Spleen (tissue), 7 donors: Measurements from ENCODE around the gene OR6A2.

ENCODE experiments used
- CTCF ChIP-seq, 11 experiments: fragments of 200-600 bp in 7 of 11; fragments of 450-650 bp in 4 of 11; sonication (generic) in 4 of 11; IDR thresholded peaks in 8 of 11; conservative IDR thresholded peaks in 3 of 11; 1 replicate in 7 of 11; 2 replicates in 4 of 11; pipeline versions ENCODE4 v1.4.0 to v1.8.0; 2016 to 2021; ENCODE audit warnings: antibody characterized with exemption in 11 of 11, inconsistent platforms in 4 of 11, mild to moderate bottlenecking in 1 of 11
- POLR2A ChIP-seq, 3 donors: fragments of 450-650 bp; IDR thresholded peaks; one replicate each; pipeline ENCODE4 v1.5.1; 2017; ENCODE audit warnings: antibody characterized with exemption in 3 of 3, mild to moderate bottlenecking in 1 of 3
- POLR2AphosphoS5 ChIP-seq, 3 donors: sonication (generic); formaldehyde crosslinking; IDR thresholded peaks; one replicate each; pipeline ENCODE4 v1.5.1; 2017; ENCODE audit warnings: antibody characterized with exemption in 3 of 3
- donor health status: DM: no; HTN: no; CAD: no; lungs with moderate emphysema.
- donor health status: DM: no; HTN: no; CAD: no.
- donor health status: DM: no; HTN: no; CAD: no.

DNA sequence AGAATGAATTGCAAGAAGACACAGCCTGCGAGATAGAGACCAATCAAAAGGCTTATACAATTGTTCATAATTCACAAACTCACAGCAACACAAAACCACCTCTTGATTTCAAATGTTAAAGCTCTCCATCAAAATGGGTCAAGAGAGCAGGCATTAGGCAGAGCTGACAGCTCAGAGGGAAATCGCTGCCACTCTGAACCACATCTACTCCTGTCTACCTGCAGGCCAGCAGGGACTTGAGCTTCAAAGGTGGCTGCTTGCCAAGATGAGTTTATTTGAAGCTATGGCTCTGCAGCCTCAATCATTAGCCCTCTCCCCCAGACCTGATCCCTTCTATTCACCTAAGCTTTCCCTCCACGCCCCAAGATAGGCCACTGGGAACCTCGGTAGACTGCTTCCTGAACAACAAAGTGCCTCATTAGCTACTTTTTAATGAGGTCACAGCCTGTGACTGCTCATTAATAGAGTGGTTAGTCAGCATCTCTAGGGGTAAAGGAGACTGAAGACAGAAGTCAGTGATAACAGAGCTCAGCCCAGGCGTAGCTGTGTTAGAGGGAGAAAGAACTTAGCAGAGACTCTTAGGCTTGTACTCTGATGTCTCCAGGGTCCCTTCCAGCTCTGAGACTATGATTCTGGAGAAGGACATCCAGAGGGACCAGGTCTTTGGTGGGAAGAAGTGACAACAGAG is 24.8 kb upstream of the OR6A2 start:
- TF ChIP-seq CTCF (IDR thresholded peaks at IDR 0.05 in 8 of 11, conservative IDR thresholded peaks at IDR 0.05 in 3 of 11) (no peak), POLR2AphosphoS5 (IDR thresholded peaks at IDR 0.05) (no peak), POLR2A (IDR thresholded peaks at IDR 0.05) (no peak)
